Adrenal gland (tissue), 5 donors: ENCODE results near the gene SLC22A4.

Source experiments
- POLR2A ChIP-seq, 2 donors: fragments of 450-650 bp; IDR thresholded peaks; one replicate each; pipeline ENCODE4 v1.6.1; 2017; ENCODE audit warnings: antibody characterized with exemption in 2 of 2, mild to moderate bottlenecking in 2 of 2, moderate library complexity in 1 of 2
- TF ChIP-seq, protein P1 (sequence below), 6 experiments: fragments of 450-650 bp in 4 of 6; fragments of 200-600 bp in 2 of 6; sonication (generic) in 1 of 6; IDR thresholded peaks; 1 replicate in 5 of 6; 2 replicates in 1 of 6; pipeline versions ENCODE4 v1.5.1 to v1.8.0; 2016 to 2021; ENCODE audit warnings: antibody characterized with exemption in 6 of 6, mild to moderate bottlenecking in 2 of 6, moderate library complexity in 1 of 6
- donor health status: DM: no; HTN: no; CAD: no.

DNA sequence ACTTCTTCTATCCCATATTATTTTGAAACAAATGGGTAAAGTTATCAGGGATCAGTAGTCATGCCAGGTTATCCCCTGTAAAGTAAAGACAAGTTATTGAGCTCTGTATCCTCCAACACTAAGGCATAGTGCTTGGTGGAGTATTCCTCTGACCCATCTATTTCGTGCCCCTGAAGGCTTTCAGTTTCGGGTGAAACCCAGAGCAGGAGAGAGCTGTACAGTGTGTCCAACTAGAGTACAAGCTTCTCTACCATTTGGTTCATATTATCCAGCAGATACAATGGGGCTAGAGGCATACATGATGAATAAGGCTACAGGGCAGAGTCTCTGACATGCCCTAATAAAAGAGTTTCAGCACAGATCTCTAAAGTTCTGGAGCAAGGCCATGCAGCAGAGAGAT lies 3.2 kb upstream of the SLC22A4 start:
- TF ChIP-seq, protein P1, sequence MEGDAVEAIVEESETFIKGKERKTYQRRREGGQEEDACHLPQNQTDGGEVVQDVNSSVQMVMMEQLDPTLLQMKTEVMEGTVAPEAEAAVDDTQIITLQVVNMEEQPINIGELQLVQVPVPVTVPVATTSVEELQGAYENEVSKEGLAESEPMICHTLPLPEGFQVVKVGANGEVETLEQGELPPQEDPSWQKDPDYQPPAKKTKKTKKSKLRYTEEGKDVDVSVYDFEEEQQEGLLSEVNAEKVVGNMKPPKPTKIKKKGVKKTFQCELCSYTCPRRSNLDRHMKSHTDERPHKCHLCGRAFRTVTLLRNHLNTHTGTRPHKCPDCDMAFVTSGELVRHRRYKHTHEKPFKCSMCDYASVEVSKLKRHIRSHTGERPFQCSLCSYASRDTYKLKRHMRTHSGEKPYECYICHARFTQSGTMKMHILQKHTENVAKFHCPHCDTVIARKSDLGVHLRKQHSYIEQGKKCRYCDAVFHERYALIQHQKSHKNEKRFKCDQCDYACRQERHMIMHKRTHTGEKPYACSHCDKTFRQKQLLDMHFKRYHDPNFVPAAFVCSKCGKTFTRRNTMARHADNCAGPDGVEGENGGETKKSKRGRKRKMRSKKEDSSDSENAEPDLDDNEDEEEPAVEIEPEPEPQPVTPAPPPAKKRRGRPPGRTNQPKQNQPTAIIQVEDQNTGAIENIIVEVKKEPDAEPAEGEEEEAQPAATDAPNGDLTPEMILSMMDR (IDR thresholded peaks at IDR 0.05): no peak
- TF ChIP-seq POLR2A (IDR thresholded peaks at IDR 0.05): no peak
